MM.1S (cell line): Measurements from ENCODE around the gene HOXD1.

Experiments
- EZH2 ChIP-seq: fragments of 300-600 bp; sonication (generic); optimal IDR thresholded peaks from 2 replicates; pipeline ENCODE3; 2017; ENCODE audit warnings: low read depth, mild to moderate bottlenecking, antibody characterized with exemption, low read length, mixed read lengths
- EZH2phosphoT487 ChIP-seq: fragments of 300-600 bp; sonication (generic); IDR thresholded peaks from 2 replicates; pipeline ENCODE4 v1.6.1; 2018; ENCODE audit warnings: antibody characterized with exemption, low read length
- TF ChIP-seq, protein P1 (sequence below): fragments of 300-600 bp; sonication (generic); IDR thresholded peaks from 2 replicates; pipeline ENCODE4 v1.5.1; 2016; ENCODE audit warnings: antibody characterized with exemption, low read length, mixed read lengths

DNA sequence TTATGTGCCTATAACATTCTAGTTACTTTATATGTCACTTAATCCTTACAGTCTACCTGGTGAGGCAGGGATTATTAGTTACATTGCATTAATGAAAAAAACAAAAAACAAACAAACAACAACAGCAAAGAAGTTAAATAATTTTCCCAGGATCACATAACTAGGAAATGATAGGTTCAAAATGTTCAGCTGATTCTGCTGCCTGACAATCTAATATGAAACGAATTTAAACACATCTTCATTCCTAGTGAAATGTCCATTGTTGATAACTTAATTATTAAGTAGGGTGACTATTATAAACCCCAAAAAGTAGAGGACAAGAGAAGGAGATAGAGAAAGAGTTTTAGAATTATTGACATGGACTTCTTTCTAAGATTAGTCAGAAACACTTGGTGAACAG, 22.6 kb downstream of the HOXD1 start:
- TF ChIP-seq, protein P1, sequence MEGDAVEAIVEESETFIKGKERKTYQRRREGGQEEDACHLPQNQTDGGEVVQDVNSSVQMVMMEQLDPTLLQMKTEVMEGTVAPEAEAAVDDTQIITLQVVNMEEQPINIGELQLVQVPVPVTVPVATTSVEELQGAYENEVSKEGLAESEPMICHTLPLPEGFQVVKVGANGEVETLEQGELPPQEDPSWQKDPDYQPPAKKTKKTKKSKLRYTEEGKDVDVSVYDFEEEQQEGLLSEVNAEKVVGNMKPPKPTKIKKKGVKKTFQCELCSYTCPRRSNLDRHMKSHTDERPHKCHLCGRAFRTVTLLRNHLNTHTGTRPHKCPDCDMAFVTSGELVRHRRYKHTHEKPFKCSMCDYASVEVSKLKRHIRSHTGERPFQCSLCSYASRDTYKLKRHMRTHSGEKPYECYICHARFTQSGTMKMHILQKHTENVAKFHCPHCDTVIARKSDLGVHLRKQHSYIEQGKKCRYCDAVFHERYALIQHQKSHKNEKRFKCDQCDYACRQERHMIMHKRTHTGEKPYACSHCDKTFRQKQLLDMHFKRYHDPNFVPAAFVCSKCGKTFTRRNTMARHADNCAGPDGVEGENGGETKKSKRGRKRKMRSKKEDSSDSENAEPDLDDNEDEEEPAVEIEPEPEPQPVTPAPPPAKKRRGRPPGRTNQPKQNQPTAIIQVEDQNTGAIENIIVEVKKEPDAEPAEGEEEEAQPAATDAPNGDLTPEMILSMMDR: no peak
- TF ChIP-seq EZH2 (no peak), EZH2phosphoT487 (no peak)
